ENCODE measurements around the gene PTPN5. TPM values are rescaled to one million over a fixed set of nuclear protein-coding genes. Genes with fewer than 3 reads are reported as not detected.

PTPN5 gene
- polyA plus RNA-seq, 4 donors: 0.22 to 1.6 TPM; not detected in 2

DNA sequence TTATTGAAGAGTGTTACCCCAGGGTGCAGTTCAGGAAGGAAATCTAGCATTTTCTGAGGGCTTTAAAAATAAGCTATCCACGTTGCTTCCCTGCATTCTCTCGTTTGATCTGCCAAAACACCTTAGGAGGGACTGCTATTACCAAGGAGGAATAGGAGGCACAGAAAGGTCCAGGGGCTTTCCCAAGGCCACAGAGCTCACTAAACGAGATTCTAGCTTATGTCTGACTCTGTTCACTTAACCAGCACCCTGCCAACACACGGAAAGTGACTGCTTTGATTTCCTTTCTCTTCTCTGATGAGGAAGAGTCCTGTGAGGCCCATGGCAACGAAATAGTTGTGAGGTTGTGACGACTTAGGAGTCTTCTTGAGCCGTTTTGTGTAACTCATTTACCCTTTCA, 3.4 kb upstream of the PTPN5 start:
- H3K36me3 ChIP-seq (ENCODE audit: control insufficient read depth in 3 of 3, insufficient read depth in 2 of 3, low read depth in 1 of 3, low read length in 3 of 3): no peaks in the 10 kb centered on the region
- 21 to 36% (median 35%) methylated on average over 7 of the region's 7 CpGs for WGBS, 3 donors
- H3K27me3 ChIP-seq (ENCODE audit: control insufficient read depth in 3 of 3, insufficient read depth in 3 of 3, low read length in 3 of 3): peaks cover 7 to 53% (median 20%) of the 10 kb centered on the region in 3 donors
- no peaks in the 10 kb centered on the region for H3K9me3 ChIP-seq (ENCODE audit: control insufficient read depth in 2 of 2, insufficient read depth in 1 of 2, low read depth in 1 of 2, low read length in 1 of 2)
- H3K27ac ChIP-seq (ENCODE audit: low read depth in 1 of 3, low read length in 2 of 3): no peak overlapping the region
- DNase-seq (no peak), FAIRE-seq (no peak)
- no peaks in the 10 kb centered on the region for H3K4me1 ChIP-seq (ENCODE audit: control insufficient read depth in 3 of 3, insufficient read depth in 2 of 3, low read depth in 1 of 3, low read length in 2 of 3)
- no peak overlapping the region for H3K4me3 ChIP-seq (ENCODE audit: low read depth in 1 of 3, low read length in 3 of 3)

DNA sequence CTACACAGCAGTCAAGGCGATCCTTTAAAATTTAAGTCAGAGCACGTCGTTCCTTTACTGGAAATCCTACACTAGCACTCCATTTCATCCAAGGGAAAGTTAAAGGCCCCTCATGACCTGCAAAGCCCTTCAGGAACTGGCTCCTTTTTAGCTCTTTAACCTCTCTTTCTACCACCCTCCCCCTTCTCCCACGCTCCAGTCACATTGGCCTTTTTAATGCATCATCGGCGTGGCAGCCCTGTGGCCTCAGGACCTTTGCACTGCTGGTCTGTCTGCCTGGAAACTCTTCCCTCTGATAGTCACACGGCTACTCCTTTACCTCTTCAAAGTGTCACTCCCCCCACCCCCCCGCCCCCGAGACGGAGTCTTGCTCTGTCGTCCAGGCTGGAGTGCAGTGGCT, 1.2 kb upstream of the PTPN5 start:
- Histone ChIP-seq H3K36me3 (ENCODE audit: control insufficient read depth in 3 of 3, insufficient read depth in 2 of 3, low read depth in 1 of 3, low read length in 3 of 3) (no peaks in the 10 kb centered on the region), H3K4me1 (ENCODE audit: control insufficient read depth in 3 of 3, insufficient read depth in 2 of 3, low read depth in 1 of 3, low read length in 2 of 3) (no peaks in the 10 kb centered on the region), H3K27ac (ENCODE audit: low read depth in 1 of 3, low read length in 2 of 3) (no peak overlapping the region), H3K9me3 (ENCODE audit: control insufficient read depth in 2 of 2, insufficient read depth in 1 of 2, low read depth in 1 of 2, low read length in 1 of 2) (no peaks in the 10 kb centered on the region), H3K4me3 (ENCODE audit: low read depth in 1 of 3, low read length in 3 of 3) (no peak overlapping the region), H3K27me3 (ENCODE audit: control insufficient read depth in 3 of 3, insufficient read depth in 3 of 3, low read length in 3 of 3) (peaks cover 7 to 58% (median 22%) of the 10 kb centered on the region in 3 donors)
- no peak for FAIRE-seq
- WGBS, 3 donors: 62 to 70% (median 69%) methylated on average over 11 of the region's 11 CpGs
- no peak for DNase-seq

DNA sequence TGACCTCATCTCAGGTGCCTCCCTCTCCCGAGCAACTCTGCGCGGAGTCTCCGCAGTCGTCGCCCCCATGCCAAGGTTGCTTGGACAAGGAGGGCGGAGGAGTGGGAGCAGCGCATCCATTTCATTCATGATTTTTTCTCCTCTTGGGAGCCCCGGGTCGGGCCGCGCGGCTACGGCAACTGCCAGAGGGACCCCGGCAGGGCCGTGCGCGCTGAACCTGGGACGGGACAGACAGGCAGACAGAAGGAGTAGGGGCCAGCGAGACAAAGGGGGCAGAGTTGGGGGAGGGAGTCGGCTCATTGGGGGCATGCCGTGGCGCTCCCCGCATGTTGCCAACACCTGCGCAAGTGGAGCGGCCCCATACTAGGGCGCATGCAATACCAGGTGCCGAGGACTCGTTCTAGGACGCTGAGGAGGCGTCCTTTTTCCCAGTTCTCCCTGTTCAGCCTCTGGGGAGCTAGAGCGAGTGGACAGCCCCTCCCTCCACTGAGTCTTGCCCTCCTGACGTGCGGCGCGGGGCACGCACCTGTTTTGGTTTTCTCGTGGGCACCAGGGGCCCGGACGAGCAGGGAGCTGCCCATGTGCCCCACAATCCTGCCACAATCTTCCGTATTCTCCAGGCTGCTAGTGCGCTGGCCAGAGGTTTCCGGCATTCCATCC, 501 bp upstream of the PTPN5 start:
- Histone ChIP-seq H3K27ac (ENCODE audit: low read depth in 1 of 3, low read length in 2 of 3) (no peak overlapping the region), H3K4me3 (ENCODE audit: low read depth in 1 of 3, low read length in 3 of 3) (peak overlapping the region in 1 of 3 donors; percentile 22), H3K36me3 (ENCODE audit: control insufficient read depth in 3 of 3, insufficient read depth in 2 of 3, low read depth in 1 of 3, low read length in 3 of 3) (no peaks in the 10 kb centered on the region), H3K4me1 (ENCODE audit: control insufficient read depth in 3 of 3, insufficient read depth in 2 of 3, low read depth in 1 of 3, low read length in 2 of 3) (no peaks in the 10 kb centered on the region), H3K9me3 (ENCODE audit: control insufficient read depth in 2 of 2, insufficient read depth in 1 of 2, low read depth in 1 of 2, low read length in 1 of 2) (no peaks in the 10 kb centered on the region), H3K27me3 (ENCODE audit: control insufficient read depth in 3 of 3, insufficient read depth in 3 of 3, low read length in 3 of 3) (peaks cover 7 to 59% (median 22%) of the 10 kb centered on the region in 3 donors)
- DNase-seq: peak in 1 of 2 donors; percentile 20
- FAIRE-seq: no peak
- 2 to 6% (median 6%) methylated on average over 39 to 43 of the region's 43 CpGs for WGBS, 3 donors

- WGBS, 3 donors: 4 to 10% (median 9%) methylated on average over 17 of the region's 17 CpGs
- DNase-seq (no peak), FAIRE-seq (no peak)
- no peaks in the 10 kb centered on the region for H3K36me3 ChIP-seq (ENCODE audit: control insufficient read depth in 3 of 3, insufficient read depth in 2 of 3, low read depth in 1 of 3, low read length in 3 of 3)
- H3K4me1 ChIP-seq (ENCODE audit: control insufficient read depth in 3 of 3, insufficient read depth in 2 of 3, low read depth in 1 of 3, low read length in 2 of 3): no peaks in the 10 kb centered on the region
- H3K4me3 ChIP-seq (ENCODE audit: low read depth in 1 of 3, low read length in 3 of 3): no peak overlapping the region
- peaks cover 7 to 53% (median 22%) of the 10 kb centered on the region in 3 donors for H3K27me3 ChIP-seq (ENCODE audit: control insufficient read depth in 3 of 3, insufficient read depth in 3 of 3, low read length in 3 of 3)
- no peak overlapping the region for H3K27ac ChIP-seq (ENCODE audit: low read depth in 1 of 3, low read length in 2 of 3)
- H3K9me3 ChIP-seq (ENCODE audit: control insufficient read depth in 2 of 2, insufficient read depth in 1 of 2, low read depth in 1 of 2, low read length in 1 of 2): no peaks in the 10 kb centered on the region
Observed at GRCh38 chr11:18790883-18791206, 753 bp downstream of the PTPN5 start.

DNA sequence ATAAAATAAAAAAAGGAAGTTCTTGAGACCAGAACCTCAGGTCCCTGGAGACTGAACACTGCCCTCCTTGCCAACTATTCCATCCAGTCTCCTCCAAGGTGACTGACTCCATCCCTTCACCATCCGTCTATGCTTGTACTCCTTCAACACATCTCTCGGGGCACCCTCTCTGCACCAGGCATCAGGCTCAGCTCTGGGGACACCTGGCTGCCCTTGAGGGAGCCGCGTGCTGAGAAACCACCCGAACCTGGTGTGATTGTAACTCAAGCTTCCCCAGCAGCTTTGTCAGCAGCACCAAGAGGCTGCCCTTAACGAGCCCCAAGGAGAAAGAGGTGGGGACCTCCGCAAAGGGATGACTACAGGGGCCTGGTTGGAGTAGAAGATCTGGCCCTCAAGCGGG, 1.7 kb downstream of the PTPN5 start:
- WGBS, 3 donors: 59 to 69% (median 63%) methylated on average over 8 of the region's 8 CpGs
- peaks cover 7 to 51% (median 22%) of the 10 kb centered on the region in 3 donors for H3K27me3 ChIP-seq (ENCODE audit: control insufficient read depth in 3 of 3, insufficient read depth in 3 of 3, low read length in 3 of 3)
- H3K4me1 ChIP-seq (ENCODE audit: control insufficient read depth in 3 of 3, insufficient read depth in 2 of 3, low read depth in 1 of 3, low read length in 2 of 3): no peaks in the 10 kb centered on the region
- H3K9me3 ChIP-seq (ENCODE audit: control insufficient read depth in 2 of 2, insufficient read depth in 1 of 2, low read depth in 1 of 2, low read length in 1 of 2): no peaks in the 10 kb centered on the region
- no peak overlapping the region for H3K4me3 ChIP-seq (ENCODE audit: low read depth in 1 of 3, low read length in 3 of 3)
- H3K27ac ChIP-seq (ENCODE audit: low read depth in 1 of 3, low read length in 2 of 3): no peak overlapping the region
- no peak for DNase-seq
- no peak for FAIRE-seq
- no peaks in the 10 kb centered on the region for H3K36me3 ChIP-seq (ENCODE audit: control insufficient read depth in 3 of 3, insufficient read depth in 2 of 3, low read depth in 1 of 3, low read length in 3 of 3)

DNA sequence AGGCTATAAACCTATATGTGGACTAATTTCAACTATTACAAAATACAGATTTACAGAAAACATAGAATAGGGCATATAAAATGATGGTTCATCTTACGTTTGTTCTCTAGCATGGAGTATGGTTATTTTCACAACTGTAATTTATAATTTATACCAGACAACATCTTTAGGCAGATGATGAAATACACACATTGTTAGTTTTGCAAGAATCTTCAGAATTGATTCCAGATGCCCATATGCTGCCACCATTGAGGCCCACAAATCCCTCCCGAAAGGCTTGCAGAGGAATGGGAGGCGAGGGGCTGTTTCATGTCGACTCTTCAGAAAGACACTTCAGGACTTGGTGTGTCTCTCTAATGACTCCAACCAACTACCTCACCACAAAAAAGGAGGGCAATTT, 6.2 kb downstream of the PTPN5 start:
- H3K27ac ChIP-seq (ENCODE audit: low read depth in 1 of 3, low read length in 2 of 3): no peak overlapping the region

DNA sequence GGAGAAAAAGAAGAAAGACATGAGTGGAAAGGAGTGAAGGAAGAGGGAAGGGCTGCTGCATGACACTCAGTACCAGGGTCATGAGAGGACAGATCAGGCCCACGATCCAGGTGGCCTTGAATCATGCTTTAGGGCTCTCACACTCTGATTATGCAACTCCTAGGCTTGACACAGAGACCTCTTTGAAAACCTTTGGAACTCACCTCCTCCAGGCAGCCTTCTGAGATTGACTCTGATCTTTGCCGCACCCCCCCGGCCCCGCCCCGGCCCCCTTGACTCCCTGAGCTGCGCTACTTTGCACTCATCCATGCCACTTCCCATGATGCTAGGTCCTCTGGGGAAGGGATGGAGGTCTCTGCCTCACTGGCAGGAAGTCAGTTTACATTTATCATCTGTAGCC, 10.7 kb downstream of the PTPN5 start:
- peaks cover 0 to 5% (median 0%) of the 10 kb centered on the region in 3 donors for H3K4me1 ChIP-seq (ENCODE audit: control insufficient read depth in 3 of 3, insufficient read depth in 2 of 3, low read depth in 1 of 3, low read length in 2 of 3)
- H3K27ac ChIP-seq (ENCODE audit: low read depth in 1 of 3, low read length in 2 of 3): no peak overlapping the region
- DNase-seq (no peak), FAIRE-seq (no peak)
- H3K27me3 ChIP-seq (ENCODE audit: control insufficient read depth in 3 of 3, insufficient read depth in 3 of 3, low read length in 3 of 3): peaks cover 0 to 8% (median 0%) of the 10 kb centered on the region in 3 donors
- WGBS, 3 donors: 71 to 82% (median 77%) methylated on average over 6 of the region's 6 CpGs
- H3K9me3 ChIP-seq (ENCODE audit: control insufficient read depth in 2 of 2, insufficient read depth in 1 of 2, low read depth in 1 of 2, low read length in 1 of 2): no peaks in the 10 kb centered on the region
- no peaks in the 10 kb centered on the region for H3K36me3 ChIP-seq (ENCODE audit: control insufficient read depth in 3 of 3, insufficient read depth in 2 of 3, low read depth in 1 of 3, low read length in 3 of 3)
- H3K4me3 ChIP-seq (ENCODE audit: low read depth in 1 of 3, low read length in 3 of 3): no peak overlapping the region

More for the DNA sequence above, 6.2 kb downstream of the PTPN5 start:
- H3K4me3 ChIP-seq (ENCODE audit: low read depth in 1 of 3, low read length in 3 of 3): no peak overlapping the region
- H3K9me3 ChIP-seq (ENCODE audit: control insufficient read depth in 2 of 2, insufficient read depth in 1 of 2, low read depth in 1 of 2, low read length in 1 of 2): no peaks in the 10 kb centered on the region
- H3K27me3 ChIP-seq (ENCODE audit: control insufficient read depth in 3 of 3, insufficient read depth in 3 of 3, low read length in 3 of 3): peaks cover 0 to 24% (median 6%) of the 10 kb centered on the region in 3 donors
- no peaks in the 10 kb centered on the region for H3K36me3 ChIP-seq (ENCODE audit: control insufficient read depth in 3 of 3, insufficient read depth in 2 of 3, low read depth in 1 of 3, low read length in 3 of 3)
- peaks cover 0 to under 1% (median 0%) of the 10 kb centered on the region in 3 donors for H3K4me1 ChIP-seq (ENCODE audit: control insufficient read depth in 3 of 3, insufficient read depth in 2 of 3, low read depth in 1 of 3, low read length in 2 of 3)
- 78 to 93% (median 93%) methylated on average over 4 of the region's 4 CpGs for WGBS, 3 donors
- DNase-seq: no peak
- no peak for FAIRE-seq

DNA sequence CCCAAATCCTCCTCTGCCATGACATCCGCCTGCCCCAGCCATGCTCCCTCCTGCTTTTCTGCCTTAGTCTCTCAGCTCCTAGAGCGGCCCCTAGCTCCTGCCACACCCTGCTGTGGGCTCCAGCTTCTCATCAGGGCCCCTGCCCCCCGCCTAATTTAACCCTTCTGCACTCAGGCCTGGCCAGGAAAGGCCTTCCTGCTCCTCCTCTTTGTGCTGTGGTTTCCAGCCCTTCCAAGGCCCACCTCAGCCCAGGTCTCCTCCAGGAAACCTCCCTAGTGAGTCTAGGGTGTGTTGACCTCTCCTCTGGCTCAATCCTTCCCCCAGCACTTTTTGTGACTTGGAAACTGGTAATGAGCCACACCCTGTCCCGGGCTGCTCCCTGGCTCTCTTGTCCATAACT, 11.3 kb downstream of the PTPN5 start:
- Histone ChIP-seq H3K9me3 (ENCODE audit: control insufficient read depth in 2 of 2, insufficient read depth in 1 of 2, low read depth in 1 of 2, low read length in 1 of 2) (no peaks in the 10 kb centered on the region), H3K27me3 (ENCODE audit: control insufficient read depth in 3 of 3, insufficient read depth in 3 of 3, low read length in 3 of 3) (peaks cover 0 to 8% (median 0%) of the 10 kb centered on the region in 3 donors), H3K36me3 (ENCODE audit: control insufficient read depth in 3 of 3, insufficient read depth in 2 of 3, low read depth in 1 of 3, low read length in 3 of 3) (no peaks in the 10 kb centered on the region), H3K4me3 (ENCODE audit: low read depth in 1 of 3, low read length in 3 of 3) (no peak overlapping the region), H3K4me1 (ENCODE audit: control insufficient read depth in 3 of 3, insufficient read depth in 2 of 3, low read depth in 1 of 3, low read length in 2 of 3) (peaks cover 0 to 5% (median 0%) of the 10 kb centered on the region in 3 donors), H3K27ac (ENCODE audit: low read depth in 1 of 3, low read length in 2 of 3) (no peak overlapping the region)
- 56% methylated on average over 4 of the region's 4 CpGs for WGBS, 3 donors
- DNase-seq (peak in 1 of 2 donors; percentile 9), FAIRE-seq (no peak)

GRCh38 chr11:18778468-18778867, 13.1 kb downstream of the PTPN5 start:
- no peak for FAIRE-seq
- no peak for DNase-seq
- H3K4me3 ChIP-seq (ENCODE audit: low read depth in 1 of 3, low read length in 3 of 3): no peak overlapping the region
- 78 to 88% (median 87%) methylated on average over 4 of the region's 4 CpGs for WGBS, 3 donors
- H3K27ac ChIP-seq (ENCODE audit: low read depth in 1 of 3, low read length in 2 of 3): no peak overlapping the region
- H3K4me1 ChIP-seq (ENCODE audit: control insufficient read depth in 3 of 3, insufficient read depth in 2 of 3, low read depth in 1 of 3, low read length in 2 of 3): peaks cover 0 to 5% (median 0%) of the 10 kb centered on the region in 3 donors
- no peaks in the 10 kb centered on the region for H3K9me3 ChIP-seq (ENCODE audit: control insufficient read depth in 2 of 2, insufficient read depth in 1 of 2, low read depth in 1 of 2, low read length in 1 of 2)
- H3K36me3 ChIP-seq (ENCODE audit: control insufficient read depth in 3 of 3, insufficient read depth in 2 of 3, low read depth in 1 of 3, low read length in 3 of 3): no peaks in the 10 kb centered on the region
- H3K27me3 ChIP-seq (ENCODE audit: control insufficient read depth in 3 of 3, insufficient read depth in 3 of 3, low read length in 3 of 3): peaks cover 0 to 6% (median 0%) of the 10 kb centered on the region in 3 donors
